HG03457 (cell line): ENCODE measurements around the gene COMMD4.

Source experiments
- ATAC-seq: cut with Tn5 transposase; IDR thresholded peaks from one replicate; pipeline ENCODE4 v1.9.1; 2021; ENCODE audit warnings: moderate number of reproducible peaks; ENCODE audit not compliant: unreplicated experiment

Gene COMMD4

GRCh38 chr15:75355369-75355768 lies 19.5 kb downstream of the COMMD4 start:
- no peak for ATAC-seq

- ATAC-seq: no peak
Measured at GRCh38 chr15:75356006-75356405, 20.1 kb downstream of the COMMD4 start.

- no peak for ATAC-seq
Measured at GRCh38 chr15:75356517-75356916, 20.7 kb downstream of the COMMD4 start.

- ATAC-seq: no peak
Measured at GRCh38 chr15:75357976-75358673, 22.3 kb downstream of the COMMD4 start.

GRCh38 chr15:75358771-75359536 lies 23.1 kb downstream of the COMMD4 start:
- no peak for ATAC-seq

GRCh38 chr15:75359537-75360250 lies 23.8 kb downstream of the COMMD4 start:
- no peak for ATAC-seq

GRCh38 chr15:75360391-75360790 lies 24.5 kb downstream of the COMMD4 start:
- no peak for ATAC-seq

- no peak for ATAC-seq
Measured at GRCh38 chr15:75360856-75361255, 25.0 kb downstream of the COMMD4 start.

GRCh38 chr15:75361361-75361988 lies 25.6 kb downstream of the COMMD4 start:
- ATAC-seq: no peak

- ATAC-seq: no peak
Measured at GRCh38 chr15:75361989-75362641, 26.3 kb downstream of the COMMD4 start.

GRCh38 chr15:75362642-75363249 lies 26.9 kb downstream of the COMMD4 start:
- ATAC-seq: no peak

- ATAC-seq: no peak
Measured at GRCh38 chr15:75363786-75364185, 27.9 kb downstream of the COMMD4 start.

- no peak for ATAC-seq
Measured at GRCh38 chr15:75364881-75365280, 29.0 kb downstream of the COMMD4 start.

- no peak for ATAC-seq
Measured at GRCh38 chr15:75366163-75366562, 30.3 kb downstream of the COMMD4 start.

GRCh38 chr15:75367006-75367405 lies 31.1 kb downstream of the COMMD4 start:
- ATAC-seq: no peak

- ATAC-seq: no peak
Measured at GRCh38 chr15:75367406-75367912, 31.6 kb downstream of the COMMD4 start.

- peak; percentile 68 for ATAC-seq
Measured at GRCh38 chr15:75367913-75368688, 32.2 kb downstream of the COMMD4 start, which contains the start of gene MAN2C1. TSS of gene MAN2C1 (minus strand) at chr15:75368607. CDS start at chr15:75368583, 24 bp downstream.

- ATAC-seq: no peak
Measured at GRCh38 chr15:75368689-75369239, 32.9 kb downstream of the COMMD4 start.
